ENCODE data around the gene DAB2IP. TPM values are rescaled to one million over a fixed set of nuclear protein-coding genes. Genes with fewer than 3 reads are reported as not detected.
A peak's percentile ranks its signal among the peaks of the same experiment; 100 is the strongest.

Gene DAB2IP
- total RNA-seq, 3 donors from 2014 or later: 109 to 157 (median 111) TPM

DNA sequence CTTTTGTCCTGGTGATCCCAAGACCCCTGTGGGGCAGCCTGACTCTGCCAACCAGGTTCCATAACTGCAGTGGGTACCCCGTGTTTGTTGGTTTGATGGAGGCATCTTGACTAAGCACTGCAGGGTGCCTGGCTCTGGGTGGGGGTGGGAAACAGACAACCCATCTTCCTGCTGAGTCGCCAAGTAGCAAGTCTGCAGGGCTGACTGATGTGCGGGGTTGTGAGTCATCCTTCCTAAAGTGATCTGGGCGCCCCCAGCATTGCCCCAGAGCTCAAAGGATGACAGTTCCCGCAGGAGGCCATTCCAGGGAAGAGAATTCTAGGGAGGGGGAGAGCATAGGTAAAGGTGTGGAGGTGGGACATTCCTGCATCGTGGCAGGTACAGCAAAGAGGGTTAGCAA, 23.5 kb downstream of the DAB2IP start:
- TF ChIP-seq, protein P1, sequence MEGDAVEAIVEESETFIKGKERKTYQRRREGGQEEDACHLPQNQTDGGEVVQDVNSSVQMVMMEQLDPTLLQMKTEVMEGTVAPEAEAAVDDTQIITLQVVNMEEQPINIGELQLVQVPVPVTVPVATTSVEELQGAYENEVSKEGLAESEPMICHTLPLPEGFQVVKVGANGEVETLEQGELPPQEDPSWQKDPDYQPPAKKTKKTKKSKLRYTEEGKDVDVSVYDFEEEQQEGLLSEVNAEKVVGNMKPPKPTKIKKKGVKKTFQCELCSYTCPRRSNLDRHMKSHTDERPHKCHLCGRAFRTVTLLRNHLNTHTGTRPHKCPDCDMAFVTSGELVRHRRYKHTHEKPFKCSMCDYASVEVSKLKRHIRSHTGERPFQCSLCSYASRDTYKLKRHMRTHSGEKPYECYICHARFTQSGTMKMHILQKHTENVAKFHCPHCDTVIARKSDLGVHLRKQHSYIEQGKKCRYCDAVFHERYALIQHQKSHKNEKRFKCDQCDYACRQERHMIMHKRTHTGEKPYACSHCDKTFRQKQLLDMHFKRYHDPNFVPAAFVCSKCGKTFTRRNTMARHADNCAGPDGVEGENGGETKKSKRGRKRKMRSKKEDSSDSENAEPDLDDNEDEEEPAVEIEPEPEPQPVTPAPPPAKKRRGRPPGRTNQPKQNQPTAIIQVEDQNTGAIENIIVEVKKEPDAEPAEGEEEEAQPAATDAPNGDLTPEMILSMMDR (IDR thresholded peaks at IDR 0.05): no peak
- Histone ChIP-seq H3K4me1 (ENCODE audit: low read depth) (no peaks in the 10 kb centered on the region), H3K4me3 (no peak overlapping the region), H3K9me3 (no peaks in the 10 kb centered on the region), H3K36me3 (ENCODE audit: low read depth) (no peaks in the 10 kb centered on the region)
- ATAC-seq: no peak
- intact Hi-C loops (cut with DNase I, micrococcal nuclease): no loop called here
- DNase-seq: no peak

DNA sequence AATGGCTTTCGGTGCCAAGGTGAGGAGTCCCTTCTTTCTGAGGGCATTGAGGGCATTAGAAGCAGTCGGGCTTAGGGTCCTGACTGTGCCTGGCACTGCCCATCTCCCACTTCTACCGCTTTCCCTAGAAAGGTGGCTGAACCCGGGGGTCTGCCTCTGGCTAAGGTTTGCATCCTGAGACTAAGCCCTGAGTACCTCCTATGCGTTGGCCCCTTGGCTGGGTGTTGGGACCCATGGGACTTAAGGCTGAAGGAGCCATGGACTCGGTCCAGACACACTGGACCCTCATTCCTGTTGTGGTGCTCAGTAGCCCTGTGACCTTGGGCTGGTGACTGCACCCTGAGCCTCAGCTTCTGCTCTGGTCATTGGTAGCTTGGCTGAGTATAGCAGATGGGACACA, 23.9 kb downstream of the DAB2IP start:
- H3K4me1 ChIP-seq (ENCODE audit: low read depth): no peaks in the 10 kb centered on the region
- ATAC-seq (no peak), DNase-seq (no peak)
- TF ChIP-seq, protein P1 (IDR thresholded peaks at IDR 0.05): no peak
- no peak overlapping the region for H3K4me3 ChIP-seq
- H3K9me3 ChIP-seq: no peaks in the 10 kb centered on the region
- intact Hi-C loops (cut with DNase I, micrococcal nuclease): no loop called here
- H3K36me3 ChIP-seq (ENCODE audit: low read depth): no peaks in the 10 kb centered on the region

DNA sequence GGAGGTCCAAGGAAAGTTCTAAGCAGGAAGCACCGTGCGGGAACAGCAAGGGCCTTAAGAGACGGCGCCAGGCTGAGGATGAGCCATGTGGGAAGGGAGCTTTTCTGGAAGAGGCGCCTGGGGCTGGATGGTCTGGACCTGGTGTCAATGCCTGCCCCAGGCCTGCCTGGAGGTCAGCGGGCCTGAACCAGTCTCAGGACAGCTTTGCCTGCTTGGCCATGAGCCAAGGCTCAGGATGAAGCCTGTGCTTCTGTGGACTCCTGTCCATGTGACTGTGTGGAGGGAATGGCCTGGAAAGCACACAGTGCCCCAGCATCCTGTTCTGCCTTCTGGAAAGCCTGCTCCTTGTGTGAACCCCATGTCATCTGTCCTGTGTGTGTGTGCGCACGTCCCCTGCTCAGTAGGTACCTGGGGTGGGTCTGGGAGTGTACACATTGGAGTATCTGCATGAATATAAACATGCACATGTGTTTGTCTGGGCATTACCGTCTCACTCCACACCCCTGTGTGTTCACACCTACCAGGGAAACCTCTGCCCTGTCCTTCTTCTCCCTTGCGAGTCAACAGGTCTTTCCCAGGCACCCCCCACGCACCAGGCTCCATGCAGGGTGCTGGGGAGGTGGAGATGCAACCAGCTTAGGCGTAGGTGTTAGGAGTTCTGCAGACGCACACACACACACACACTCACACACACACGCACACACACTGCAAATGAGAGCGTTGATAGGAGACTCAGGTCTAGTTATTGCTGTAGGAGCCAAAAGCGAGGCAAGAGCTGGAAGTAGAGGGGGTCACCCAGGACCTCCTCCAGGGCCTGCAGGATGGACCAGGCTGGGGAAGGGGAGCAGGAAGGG, 24.8 kb downstream of the DAB2IP start:
- Histone ChIP-seq H3K9me3 (no peaks in the 10 kb centered on the region), H3K4me3 (no peak overlapping the region), H3K4me1 (ENCODE audit: low read depth) (no peaks in the 10 kb centered on the region), H3K36me3 (ENCODE audit: low read depth) (no peaks in the 10 kb centered on the region)
- ATAC-seq (peak; percentile 39), DNase-seq (no peak)
- TF ChIP-seq, protein P1 (IDR thresholded peaks at IDR 0.05): no peak
- intact Hi-C loops (cut with DNase I, micrococcal nuclease): no loop called here

DNA sequence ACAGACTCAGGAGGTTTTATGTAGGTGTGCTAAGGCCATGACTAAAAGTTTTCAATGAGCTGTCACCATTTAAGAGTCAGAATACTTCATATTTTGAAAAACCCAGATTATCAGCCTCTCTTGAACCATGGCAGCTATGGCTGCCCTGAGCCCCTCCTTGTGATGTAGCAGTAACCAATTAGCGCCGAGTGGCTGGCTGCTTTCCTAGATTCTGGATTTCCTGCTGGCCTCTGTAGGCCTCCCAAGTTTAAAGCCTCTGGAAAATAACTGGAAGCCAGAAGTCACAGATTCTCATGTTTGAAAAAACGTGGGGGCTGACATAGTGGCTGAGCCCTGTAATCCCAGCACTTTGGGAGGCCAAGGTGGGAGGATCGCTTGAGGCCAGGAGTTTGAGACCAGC, 25.5 kb downstream of the DAB2IP start:
- DNase-seq (no peak), ATAC-seq (no peak)
- intact Hi-C loops (cut with DNase I, micrococcal nuclease): no loop called here
- TF ChIP-seq, protein P1 (IDR thresholded peaks at IDR 0.05): no peak
- Histone ChIP-seq H3K4me3 (no peak overlapping the region), H3K4me1 (ENCODE audit: low read depth) (no peaks in the 10 kb centered on the region), H3K36me3 (ENCODE audit: low read depth) (no peaks in the 10 kb centered on the region), H3K9me3 (no peaks in the 10 kb centered on the region)

- Histone ChIP-seq H3K4me3 (no peak overlapping the region), H3K36me3 (ENCODE audit: low read depth) (no peaks in the 10 kb centered on the region), H3K9me3 (no peaks in the 10 kb centered on the region), H3K4me1 (ENCODE audit: low read depth) (no peaks in the 10 kb centered on the region)
- intact Hi-C loops (cut with DNase I, micrococcal nuclease): no loop called here
- TF ChIP-seq, protein P1 (IDR thresholded peaks at IDR 0.05): no peak
- ATAC-seq: no peak
- peak in 1 of 3 donors; percentile 41 for DNase-seq
These were observed 27.1 kb downstream of the DAB2IP start for GRCh38 chr9:121678501-121679022.
